HG03039 (cell line): Measurements from ENCODE around the gene FBXL17.

Experiments
- ATAC-seq: cut with Tn5 transposase; IDR thresholded peaks from one replicate; pipeline ENCODE4 v1.9.1; 2021; ENCODE audit warnings: mild to moderate bottlenecking, moderate library complexity; ENCODE audit not compliant: unreplicated experiment

Gene FBXL17

GRCh38 chr5:108102463-108102862 is 279.4 kb downstream of the FBXL17 start:
- no peak for ATAC-seq

DNA sequence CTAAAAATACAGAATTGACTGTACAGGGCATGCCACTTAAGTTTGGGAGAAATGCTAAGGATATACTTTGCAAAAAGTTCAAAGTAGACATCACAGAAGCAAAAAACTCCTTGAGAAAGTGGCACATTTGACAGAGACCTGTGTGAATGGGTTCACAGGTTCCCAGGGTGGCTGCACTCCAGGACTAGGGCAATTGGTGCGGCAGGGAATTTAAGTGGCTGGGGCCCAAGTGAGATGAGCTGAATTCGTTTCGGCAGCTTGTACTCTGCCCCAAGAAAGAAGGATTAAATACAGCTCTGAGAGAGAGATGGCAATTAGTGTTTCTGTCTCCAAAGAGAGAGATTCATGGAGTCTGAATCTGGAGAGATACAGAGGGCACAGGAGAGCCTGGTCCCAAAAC is 280.1 kb downstream of the FBXL17 start:
- ATAC-seq: no peak

- no peak for ATAC-seq
Measured at GRCh38 chr5:108101130-108101529, 280.8 kb downstream of the FBXL17 start.

DNA sequence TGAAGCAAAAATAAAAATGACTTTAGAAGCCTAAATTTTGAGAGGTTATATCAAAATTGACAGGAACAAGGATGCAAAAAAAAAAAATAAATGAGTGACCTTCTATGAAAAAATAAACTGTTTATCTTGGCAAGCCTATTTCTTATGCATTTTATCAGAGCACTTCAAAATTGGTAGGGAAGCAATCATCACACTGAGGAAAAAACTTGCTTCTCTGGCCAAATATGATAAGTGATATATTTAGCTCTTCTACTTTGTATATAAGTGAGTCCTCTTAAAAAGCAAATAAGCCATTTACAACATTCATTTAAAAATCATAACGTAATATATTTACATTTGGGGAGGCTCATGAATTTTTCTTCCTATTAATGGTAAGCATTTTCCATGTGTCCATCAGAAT is 287.1 kb downstream of the FBXL17 start:
- no peak for ATAC-seq

DNA sequence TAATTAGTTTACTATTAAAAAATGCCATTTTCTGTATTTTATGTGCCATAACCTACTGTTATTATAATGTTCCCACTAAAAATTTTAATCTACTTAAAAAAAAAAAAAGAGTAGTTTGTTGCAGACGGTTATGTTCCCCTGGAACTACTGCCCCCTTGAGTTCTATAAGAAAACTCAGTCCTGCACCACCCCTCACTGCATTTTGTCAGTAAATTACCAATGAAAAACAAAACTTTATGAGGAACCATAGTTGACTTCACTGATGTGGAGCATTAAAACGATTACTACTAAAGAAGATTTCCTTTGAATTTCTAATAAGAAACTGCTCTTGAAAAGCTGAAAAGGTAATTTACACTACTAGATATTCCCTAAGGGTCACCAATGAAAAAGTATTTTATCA is 288.7 kb downstream of the FBXL17 start:
- ATAC-seq: no peak

GRCh38 chr5:108090946-108091345 is 291.0 kb downstream of the FBXL17 start:
- no peak for ATAC-seq

- no peak for ATAC-seq
Measured at GRCh38 chr5:108084105-108084504, 297.8 kb downstream of the FBXL17 start.

DNA sequence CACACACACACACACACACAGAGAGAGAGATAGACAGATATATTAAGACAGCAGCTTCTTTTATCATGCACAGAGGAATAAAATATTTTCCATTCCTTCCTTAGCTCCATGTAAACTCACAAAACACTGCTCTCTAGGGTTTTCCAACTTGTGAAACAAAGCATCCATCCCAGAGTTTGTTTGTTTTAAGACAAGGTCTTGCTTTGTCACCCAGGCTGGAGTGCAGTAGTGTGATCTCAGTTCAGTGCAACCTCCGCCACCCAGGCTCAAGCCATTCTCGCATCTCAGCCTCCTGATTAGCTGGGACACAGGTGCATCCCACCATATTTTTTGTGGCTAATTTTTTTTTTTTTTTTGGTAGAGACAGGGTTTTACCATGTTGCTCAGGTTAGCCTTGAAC is 298.7 kb downstream of the FBXL17 start:
- no peak for ATAC-seq

DNA sequence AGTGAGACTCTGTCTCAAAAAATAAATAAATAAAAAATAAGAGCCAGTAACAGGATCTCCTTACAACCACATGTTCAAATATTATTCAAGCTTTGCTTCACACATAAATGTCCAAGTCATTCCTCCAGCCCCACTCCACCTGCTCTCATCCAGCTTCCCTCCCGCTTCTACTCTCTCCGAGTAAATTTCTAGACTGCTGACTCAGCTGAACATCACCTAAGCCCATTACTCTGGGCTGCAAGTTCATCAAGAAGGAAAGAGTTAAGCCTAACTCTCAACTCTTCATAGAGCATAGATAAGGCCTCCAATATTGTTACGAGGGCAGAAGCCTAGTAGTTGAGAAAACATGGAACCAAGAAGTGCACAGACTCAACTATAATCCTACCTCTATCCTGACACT is 300.2 kb downstream of the FBXL17 start:
- ATAC-seq: no peak

GRCh38 chr5:108079753-108080152 is 302.1 kb downstream of the FBXL17 start:
- no peak for ATAC-seq

- no peak for ATAC-seq
Measured at GRCh38 chr5:108078882-108079281, 303.0 kb downstream of the FBXL17 start.

- ATAC-seq: no peak
Measured at GRCh38 chr5:108078345-108078744, 303.6 kb downstream of the FBXL17 start.

- ATAC-seq: no peak
Measured at GRCh38 chr5:108074626-108075025, 307.3 kb downstream of the FBXL17 start.

- ATAC-seq: no peak
Measured at GRCh38 chr5:108064302-108064701, 317.6 kb downstream of the FBXL17 start.

GRCh38 chr5:108061941-108062340 is 320.0 kb downstream of the FBXL17 start:
- ATAC-seq: no peak

- no peak for ATAC-seq
Measured at GRCh38 chr5:108060340-108060739, 321.6 kb downstream of the FBXL17 start.

GRCh38 chr5:108059334-108059733 is 322.6 kb downstream of the FBXL17 start:
- no peak for ATAC-seq

DNA sequence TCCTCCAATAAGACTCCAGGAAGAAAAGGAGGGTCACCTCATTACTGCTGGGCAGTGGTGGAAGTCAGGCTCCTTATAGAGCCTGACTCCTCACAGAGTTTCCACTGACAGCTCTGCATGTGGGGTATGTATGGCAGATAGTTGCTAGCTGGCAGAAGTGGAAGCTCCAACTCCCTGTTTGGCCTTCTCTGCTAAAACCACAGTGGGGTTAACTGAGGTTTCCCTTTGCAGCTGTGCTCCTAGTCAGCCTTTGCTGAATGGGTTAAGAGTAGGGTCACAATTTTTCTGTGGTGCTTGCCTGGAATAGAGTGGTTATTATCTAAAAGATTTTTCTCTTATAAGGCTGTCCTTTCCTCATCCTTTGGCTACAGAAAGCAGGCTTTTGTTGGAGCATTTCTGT is 327.5 kb downstream of the FBXL17 start:
- ATAC-seq: no peak

DNA sequence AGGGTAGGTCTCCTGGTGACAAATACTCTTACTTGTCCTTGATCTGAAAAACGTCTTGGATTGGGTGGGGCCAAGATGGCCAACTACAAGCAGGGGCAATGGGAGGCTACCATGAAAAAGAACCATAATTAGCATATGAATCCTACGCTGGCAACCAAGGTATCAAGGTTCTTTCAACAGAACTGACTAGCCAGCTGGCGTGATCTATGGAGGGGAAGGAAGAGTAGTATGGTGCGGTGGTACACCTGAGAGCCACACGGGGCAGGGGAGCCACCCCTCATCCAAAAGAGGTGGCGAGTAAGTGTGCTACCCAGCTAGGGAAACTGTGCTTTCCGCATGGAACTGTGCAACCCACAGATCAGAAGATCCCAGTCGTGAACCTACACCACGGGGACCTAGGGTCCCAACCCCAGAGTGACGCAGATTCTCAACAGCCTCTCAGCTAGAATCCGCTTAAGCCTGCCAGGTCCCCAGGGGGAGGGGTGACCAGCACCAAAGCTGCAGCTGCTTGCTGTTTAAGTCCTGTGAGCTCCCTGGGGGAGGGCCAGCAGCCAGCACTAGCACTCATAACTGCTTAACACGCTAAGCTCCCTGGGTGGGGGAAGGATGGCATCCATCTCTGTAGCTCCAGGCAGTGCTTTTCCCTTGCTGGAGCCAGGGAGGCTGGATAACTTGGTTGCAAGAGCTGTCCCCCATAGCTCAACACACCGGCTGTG is 334.8 kb downstream of the FBXL17 start:
- no peak for ATAC-seq

DNA sequence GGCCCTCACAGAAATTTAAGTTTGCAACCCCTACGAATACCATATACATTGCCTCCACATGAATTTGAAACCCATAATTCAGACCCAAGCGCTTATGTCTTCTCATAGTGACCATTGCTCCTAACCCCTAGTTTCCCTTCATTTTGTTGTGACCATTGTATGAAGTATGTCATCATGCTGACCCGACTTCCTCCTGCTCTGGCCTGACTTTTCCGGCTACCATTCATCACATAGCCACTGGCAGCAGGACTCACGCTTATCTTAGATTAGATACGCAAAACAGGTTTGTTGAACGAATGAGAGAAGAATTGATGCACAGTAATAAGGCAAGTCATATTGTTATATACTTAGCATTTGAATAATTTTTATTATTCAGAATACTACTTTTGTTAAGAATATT is 345.4 kb downstream of the FBXL17 start:
- no peak for ATAC-seq

- ATAC-seq: no peak
Measured at GRCh38 chr5:108028883-108029282, 353.0 kb downstream of the FBXL17 start.

DNA sequence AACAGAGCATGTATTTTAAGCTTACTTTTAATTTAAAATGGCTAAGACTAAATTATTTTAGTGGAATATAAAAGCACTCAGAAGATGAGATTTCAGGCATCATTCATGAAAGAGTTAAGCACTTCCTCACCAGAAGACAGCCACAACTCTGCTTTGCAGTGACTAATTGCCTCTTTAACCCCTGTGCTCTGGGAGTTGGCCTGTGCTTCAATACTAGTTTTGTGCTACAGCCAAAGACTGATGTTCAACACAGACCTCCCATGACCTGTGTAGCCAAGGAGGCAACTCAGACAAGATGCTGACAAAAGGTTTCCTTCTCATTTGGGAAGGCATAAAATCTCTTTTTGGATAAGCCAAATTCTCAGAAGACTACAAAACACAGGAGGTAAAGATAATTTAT is 353.5 kb downstream of the FBXL17 start:
- no peak for ATAC-seq

DNA sequence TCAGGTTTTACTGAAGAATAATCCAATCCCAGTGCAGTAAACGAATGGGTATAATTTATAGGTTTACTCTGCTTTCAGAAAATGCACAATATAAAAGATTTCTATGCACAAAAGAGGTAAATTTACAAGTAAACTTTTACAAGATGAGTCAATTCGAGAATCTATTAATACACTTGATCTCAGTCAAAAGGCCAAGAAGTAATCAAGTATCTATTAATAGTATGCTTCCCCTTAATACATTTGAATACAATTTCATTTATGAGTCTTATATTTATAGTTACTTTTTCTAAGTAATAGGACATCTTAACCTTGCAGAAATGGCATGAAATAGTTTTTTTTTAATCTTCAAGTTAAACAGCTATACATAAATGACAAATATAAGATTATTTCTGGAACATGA is 355.9 kb downstream of the FBXL17 start:
- no peak for ATAC-seq
